ENCODE results near the gene PARD3. TPM values are rescaled to one million over a fixed set of nuclear protein-coding genes. Genes with fewer than 3 reads are reported as not detected.

Gene PARD3
- total RNA-seq, 2 donors from 2014 or later = 32.0 to 61.9 TPM

GRCh38 chr10:34609287-34609940 is 205.7 kb downstream of the PARD3 start:
- Histone ChIP-seq H3K27ac (no peak overlapping the region), H3K36me3 (no peaks in the 10 kb centered on the region), H3K4me1 (replicated peaks) (no peaks in the 10 kb centered on the region), H3K27me3 (replicated peaks; ENCODE audit: insufficient read depth) (no peaks in the 10 kb centered on the region), H3K4me3 (no peak overlapping the region), H3K9me3 (no peaks in the 10 kb centered on the region)
- no peak for DNase-seq (ENCODE audit: low spot score)
- 91% methylated on average over 9 of the region's 9 CpGs for WGBS
- intact Hi-C loops (cut with DNase I) = no loop called here
- no peak for TF ChIP-seq POLR2A (IDR thresholded peaks at IDR 0.05)
- no peak for TF ChIP-seq CTCF (IDR thresholded peaks at IDR 0.05)
- TF ChIP-seq POLR2AphosphoS5 (IDR thresholded peaks at IDR 0.05) = no peak

GRCh38 chr10:34607894-34608293 is 207.2 kb downstream of the PARD3 start:
- Histone ChIP-seq H3K27me3 (replicated peaks; ENCODE audit: insufficient read depth) (no peaks in the 10 kb centered on the region), H3K9me3 (no peaks in the 10 kb centered on the region), H3K4me3 (no peak overlapping the region), H3K27ac (no peak overlapping the region), H3K4me1 (replicated peaks) (no peaks in the 10 kb centered on the region), H3K36me3 (no peaks in the 10 kb centered on the region)
- intact Hi-C loops (cut with DNase I) = no loop called here
- TF ChIP-seq CTCF (IDR thresholded peaks at IDR 0.05) = no peak
- no peak for TF ChIP-seq POLR2AphosphoS5 (IDR thresholded peaks at IDR 0.05)
- no peak for TF ChIP-seq POLR2A (IDR thresholded peaks at IDR 0.05)
- 74% methylated on average over 3 of the region's 3 CpGs for WGBS
- no peak for DNase-seq (ENCODE audit: low spot score)

- Histone ChIP-seq H3K36me3 (no peaks in the 10 kb centered on the region), H3K4me1 (replicated peaks) (no peaks in the 10 kb centered on the region), H3K9me3 (no peaks in the 10 kb centered on the region), H3K27me3 (replicated peaks; ENCODE audit: insufficient read depth) (no peaks in the 10 kb centered on the region), H3K27ac (no peak overlapping the region), H3K4me3 (no peak overlapping the region)
- intact Hi-C loops (cut with DNase I) = no loop called here
- WGBS = 61% methylated on average over 4 of the region's 4 CpGs
- DNase-seq (ENCODE audit: low spot score) = no peak
- TF ChIP-seq CTCF (IDR thresholded peaks at IDR 0.05) (no peak), POLR2AphosphoS5 (IDR thresholded peaks at IDR 0.05) (no peak), POLR2A (IDR thresholded peaks at IDR 0.05) (no peak)
Observed at GRCh38 chr10:34606890-34607289, 208.2 kb downstream of the PARD3 start.

- intact Hi-C loops (cut with DNase I) = no loop called here
- Histone ChIP-seq H3K27me3 (replicated peaks; ENCODE audit: insufficient read depth) (no peaks in the 10 kb centered on the region), H3K9me3 (no peaks in the 10 kb centered on the region), H3K4me3 (no peak overlapping the region), H3K4me1 (replicated peaks) (no peaks in the 10 kb centered on the region), H3K27ac (no peak overlapping the region), H3K36me3 (no peaks in the 10 kb centered on the region)
- no peak for DNase-seq (ENCODE audit: low spot score)
- WGBS = 96% methylated on average over 4 of the region's 4 CpGs
- no peak for TF ChIP-seq POLR2AphosphoS5 (IDR thresholded peaks at IDR 0.05)
- no peak for TF ChIP-seq CTCF (IDR thresholded peaks at IDR 0.05)
- TF ChIP-seq POLR2A (IDR thresholded peaks at IDR 0.05) = no peak
Observed at GRCh38 chr10:34602478-34602877, 212.6 kb downstream of the PARD3 start.

GRCh38 chr10:34601691-34602090 is 213.4 kb downstream of the PARD3 start:
- no peak overlapping the region for H3K27ac ChIP-seq
- intact Hi-C loops (cut with DNase I) = no loop called here
- no peak for DNase-seq (ENCODE audit: low spot score)
- no peaks in the 10 kb centered on the region for H3K27me3 ChIP-seq (replicated peaks; ENCODE audit: insufficient read depth)
- no peaks in the 10 kb centered on the region for H3K4me1 ChIP-seq (replicated peaks)
- H3K9me3 ChIP-seq = no peaks in the 10 kb centered on the region
- 92% methylated on average over 4 of the region's 4 CpGs for WGBS
- H3K4me3 ChIP-seq = no peak overlapping the region
- H3K36me3 ChIP-seq = no peaks in the 10 kb centered on the region
- no peak for TF ChIP-seq CTCF (IDR thresholded peaks at IDR 0.05)
- no peak for TF ChIP-seq POLR2A (IDR thresholded peaks at IDR 0.05)
- no peak for TF ChIP-seq POLR2AphosphoS5 (IDR thresholded peaks at IDR 0.05)
